Neural cell (in vitro differentiated cells): Measurements from ENCODE around the gene ARL13B. TPM values are rescaled to one million over a fixed set of nuclear protein-coding genes. Genes with fewer than 3 reads are reported as not detected.

Experiments
- H2AFZ ChIP-seq: fragments of 200-600, 300-800 bp; sonication (generic), shearing (Covaris generic); 2 replicates; pipeline ENCODE4 v1.6.0; 2014; ENCODE audit warnings: low read depth, mild to moderate bottlenecking, antibody characterized with exemption, low read length, moderate library complexity
- H3F3A ChIP-seq: fragments of 200-600 bp; shearing (Covaris generic); 2 replicates; pipeline ENCODE4 v1.6.1; 2016; ENCODE audit warnings: mild to moderate bottlenecking, moderate library complexity, mixed read lengths, antibody characterized with exemption, low read length; ENCODE audit not compliant: insufficient read depth, poor library complexity, severe bottlenecking
- H3K27ac ChIP-seq: fragments of 200-600, 300-800 bp; sonication (generic), shearing (Covaris generic); 2 replicates; pipeline ENCODE4 v1.5.1; 2014; ENCODE audit warnings: mild to moderate bottlenecking, low read length, moderate library complexity
- H3K27me3 ChIP-seq: fragments of 300-800, 200-600 bp; sonication (generic), shearing (Covaris generic); 2 replicates; pipeline ENCODE4 v1.6.0; 2014; ENCODE audit warnings: mild to moderate bottlenecking, low read depth, low read length, moderate library complexity; ENCODE audit not compliant: insufficient read depth
- H3K36me3 ChIP-seq: fragments of 300-800, 200-600 bp; sonication (generic), shearing (Covaris generic); 2 replicates; pipeline ENCODE4 v1.5.1; 2014; ENCODE audit warnings: mild to moderate bottlenecking, antibody characterized with exemption, low read length, moderate library complexity; ENCODE audit not compliant: insufficient read depth
- H3K4me2 ChIP-seq: fragments of 300-800, 200-600 bp; sonication (generic), shearing (Covaris generic); 2 replicates; pipeline ENCODE4 v1.6.0; 2014; ENCODE audit warnings: mild to moderate bottlenecking, low read length
- H3K4me3 ChIP-seq: fragments of 300-800, 200-600 bp; sonication (generic), shearing (Covaris generic); 2 replicates; pipeline ENCODE4 v1.5.1; 2014; ENCODE audit warnings: mild to moderate bottlenecking, low read length, moderate library complexity
- H3K79me2 ChIP-seq: fragments of 200-600 bp; shearing (Covaris generic); replicated peaks from 2 replicates; pipeline ENCODE4 v1.6.0; 2014; ENCODE audit warnings: mild to moderate bottlenecking, low read length, moderate library complexity; ENCODE audit not compliant: insufficient read depth
- H3K9ac ChIP-seq: fragments of 300-800, 200-600 bp; sonication (generic), shearing (Covaris generic); 2 replicates; pipeline ENCODE4 v1.6.1; 2016; ENCODE audit warnings: mild to moderate bottlenecking, low read length, mixed read lengths
- H3K9me2 ChIP-seq: fragments of 200-600 bp; shearing (Covaris generic); 2 replicates; pipeline ENCODE4 v1.6.1; 2016; ENCODE audit warnings: mild to moderate bottlenecking, low read length, mixed read lengths; ENCODE audit not compliant: insufficient read depth
- H3K9me3 ChIP-seq: fragments of 200-600, 300-800 bp; sonication (generic), shearing (Covaris generic); 2 replicates; pipeline ENCODE4 v1.6.1; 2016; ENCODE audit warnings: mild to moderate bottlenecking, mixed run types, low read length, moderate library complexity, mixed read lengths
- H4K20me1 ChIP-seq: fragments of 200-600 bp; shearing (Covaris generic); 2 replicates; pipeline ENCODE4 v1.6.1; 2016; ENCODE audit warnings: mild to moderate bottlenecking, mixed run types; ENCODE audit not compliant: insufficient read depth
- EZH2 ChIP-seq: fragments of 200-600, 300-800 bp; shearing (Covaris generic), sonication (generic); IDR thresholded peaks from 2 replicates; pipeline ENCODE4 v1.6.1; 2014; ENCODE audit warnings: antibody characterized with exemption, low read length, borderline replicate concordance, mild to moderate bottlenecking; ENCODE audit not compliant: insufficient read depth, poor library complexity, severe bottlenecking
- MXI1 ChIP-seq: fragments of 450-650 bp; conservative IDR thresholded peaks from 2 replicates; pipeline ENCODE4 v1.6.1; 2014; ENCODE audit warnings: antibody characterized with exemption, mild to moderate bottlenecking; ENCODE audit not compliant: poor library complexity, severe bottlenecking
- POLR2AphosphoS5 ChIP-seq: IDR thresholded peaks from 2 replicates; pipeline ENCODE4 v1.6.1; 2012
- RAD21 ChIP-seq: fragments of 450-650 bp; conservative IDR thresholded peaks from 2 replicates; pipeline ENCODE4 v1.6.1; 2014; ENCODE audit warnings: antibody characterized with exemption, mild to moderate bottlenecking, moderate library complexity
- SMC3 ChIP-seq: fragments of 450-650 bp; conservative IDR thresholded peaks from 2 replicates; pipeline ENCODE4 v1.6.1; 2014; ENCODE audit warnings: antibody characterized with exemption, mild to moderate bottlenecking, moderate library complexity; ENCODE audit not compliant: poor library complexity
- polyA plus RNA-seq: library from polyadenylated mRNA; depleted of rRNA; stranded (reverse); fragments of >200 nt; gene quantifications from 2 replicates; pipeline ENCODE4 v1.2.3, GENCODE V29; 2014
- small RNA-seq, 3 experiments: library from RNA; depleted of rRNA; stranded (forward); fragments of <200 nt; gene quantifications; one replicate each; pipeline ENCODE3, GENCODE V24; 2012

The ARL13B gene
- polyA plus RNA-seq, 1 donor from 2014 or later, result 13.7 TPM

- H3K79me2 ChIP-seq, result no peaks in the 10 kb centered on the region
- no peaks in the 10 kb centered on the region for H3F3A ChIP-seq
- H3K9ac ChIP-seq, result no peak overlapping the region
- H3K9me2 ChIP-seq, result no peaks in the 10 kb centered on the region
- H2AFZ ChIP-seq, result no peak overlapping the region
- no peaks in the 10 kb centered on the region for H3K27me3 ChIP-seq
- peaks cover 6% of the 10 kb centered on the region for H3K36me3 ChIP-seq
- TF ChIP-seq MXI1 (no peak), RAD21 (no peak), EZH2 (no peak), POLR2AphosphoS5 (no peak), SMC3 (no peak)
- H3K27ac ChIP-seq, result no peak overlapping the region
- H3K4me3 ChIP-seq, result no peak overlapping the region
- H4K20me1 ChIP-seq, result no peaks in the 10 kb centered on the region
- H3K9me3 ChIP-seq, result no peaks in the 10 kb centered on the region
- no peak overlapping the region for H3K4me2 ChIP-seq
Measured at GRCh38 chr3:94101860-94102259, 121.9 kb downstream of the ARL13B start.

Small RNA genes within 50 kb of the gene (small RNA-seq; reads per million reads assigned to genes)
- gene RF00019, result 0 to 1.2 (median 0) reads per million in 3 experiments
- 0 reads per million in 3 experiments for gene RNU6-511P

Other genes starting within 250 kb of the ARL13B start
- 2.8 and 4.9 TPM in 2 replicates for gene PROS1, start 6.3 kb upstream of the ARL13B start, polyA plus RNA-seq
- not detected in 2 replicates for gene STX19, start 48.4 kb downstream of the ARL13B start, polyA plus RNA-seq
- 5.6 and 7.4 TPM in 2 replicates for gene DHFR2, start 82.8 kb downstream of the ARL13B start, polyA plus RNA-seq
- 10.8 and 13.5 TPM in 2 replicates for gene NSUN3, start 82.9 kb downstream of the ARL13B start, polyA plus RNA-seq